Ishikawa (cell line): Measurements from ENCODE around the gene SRXN1.

Source experiments
- CEBPB ChIP-seq: IDR thresholded peaks from 2 replicates; pipeline ENCODE4 v1.6.1; 2012
- CREB1 ChIP-seq: IDR thresholded peaks from 2 replicates; pipeline ENCODE4 v1.6.1; 2012; ENCODE audit warnings: low read depth
- EP300 ChIP-seq: IDR thresholded peaks from 2 replicates; pipeline ENCODE4 v1.6.1; 2012; ENCODE audit warnings: borderline replicate concordance
- FOXM1 ChIP-seq: IDR thresholded peaks from 2 replicates; pipeline ENCODE4 v1.6.1; 2012; ENCODE audit warnings: low read depth, borderline replicate concordance
- NFIC ChIP-seq: IDR thresholded peaks from 2 replicates; pipeline ENCODE4 v1.6.1; 2012
- RAD21 ChIP-seq: IDR thresholded peaks from 2 replicates; pipeline ENCODE4 v1.6.1; 2012; ENCODE audit warnings: low read depth
- TAF1 ChIP-seq: IDR thresholded peaks from 2 replicates; pipeline ENCODE4 v1.6.1; 2012; ENCODE audit warnings: low read depth, mild to moderate bottlenecking
- TEAD4 ChIP-seq: IDR thresholded peaks from 2 replicates; pipeline ENCODE4 v1.6.1; 2012
- YY1 ChIP-seq: IDR thresholded peaks from 2 replicates; pipeline ENCODE4 v1.6.1; 2012; ENCODE audit warnings: low read depth
- ZBTB7A ChIP-seq: IDR thresholded peaks from 2 replicates; pipeline ENCODE4 v1.6.1; 2012; ENCODE audit warnings: low read depth
- TF ChIP-seq, protein P1 (sequence below): IDR thresholded peaks from 2 replicates; pipeline ENCODE4 v1.6.1; 2012
- TF ChIP-seq, protein P2 (sequence below): IDR thresholded peaks from 2 replicates; pipeline ENCODE4 v1.6.1; 2012; ENCODE audit warnings: low read depth, mild to moderate bottlenecking
- TF ChIP-seq, protein P3 (sequence below): IDR thresholded peaks from 2 replicates; pipeline ENCODE4 v1.6.1; 2012

DNA sequence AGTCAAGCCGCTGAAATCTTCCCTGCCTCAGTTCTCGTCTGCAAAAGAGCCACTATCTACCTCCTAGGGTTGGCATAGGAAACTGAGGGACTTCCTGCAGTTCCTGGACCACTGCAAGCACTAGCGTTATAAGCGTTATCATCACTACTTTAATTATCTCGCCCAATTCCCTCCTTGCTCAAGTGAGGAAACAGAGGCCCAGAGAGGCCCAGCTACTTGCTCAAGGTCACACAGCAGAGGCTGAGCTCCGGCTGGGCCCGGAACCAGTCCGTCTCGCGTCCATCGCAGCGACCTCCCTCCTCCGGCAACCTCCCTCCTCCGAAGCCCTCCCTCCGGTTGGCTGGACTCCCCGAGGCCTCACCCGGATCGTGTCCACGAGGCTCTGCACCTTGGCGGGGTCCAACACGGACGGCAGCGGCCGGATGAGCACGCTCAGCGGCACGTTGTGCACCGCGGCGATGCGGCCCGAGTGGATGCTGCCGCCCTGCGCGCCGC, 338 bp downstream of the SRXN1 start:
- TF ChIP-seq TEAD4: no peak
- no peak for TF ChIP-seq CREB1
- TF ChIP-seq, protein P1, sequence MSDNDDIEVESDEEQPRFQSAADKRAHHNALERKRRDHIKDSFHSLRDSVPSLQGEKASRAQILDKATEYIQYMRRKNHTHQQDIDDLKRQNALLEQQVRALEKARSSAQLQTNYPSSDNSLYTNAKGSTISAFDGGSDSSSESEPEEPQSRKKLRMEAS: peak; percentile 82
- TF ChIP-seq TAF1: 0 out of 2 replicates have a peak, but pooled peaks have one; percentile 12
- 0 out of 2 replicates have a peak, but pooled peaks have one; percentile 3 for TF ChIP-seq ZBTB7A
- TF ChIP-seq RAD21: no peak
- TF ChIP-seq FOXM1: no peak
- no peak for TF ChIP-seq YY1
- TF ChIP-seq, protein P2, sequence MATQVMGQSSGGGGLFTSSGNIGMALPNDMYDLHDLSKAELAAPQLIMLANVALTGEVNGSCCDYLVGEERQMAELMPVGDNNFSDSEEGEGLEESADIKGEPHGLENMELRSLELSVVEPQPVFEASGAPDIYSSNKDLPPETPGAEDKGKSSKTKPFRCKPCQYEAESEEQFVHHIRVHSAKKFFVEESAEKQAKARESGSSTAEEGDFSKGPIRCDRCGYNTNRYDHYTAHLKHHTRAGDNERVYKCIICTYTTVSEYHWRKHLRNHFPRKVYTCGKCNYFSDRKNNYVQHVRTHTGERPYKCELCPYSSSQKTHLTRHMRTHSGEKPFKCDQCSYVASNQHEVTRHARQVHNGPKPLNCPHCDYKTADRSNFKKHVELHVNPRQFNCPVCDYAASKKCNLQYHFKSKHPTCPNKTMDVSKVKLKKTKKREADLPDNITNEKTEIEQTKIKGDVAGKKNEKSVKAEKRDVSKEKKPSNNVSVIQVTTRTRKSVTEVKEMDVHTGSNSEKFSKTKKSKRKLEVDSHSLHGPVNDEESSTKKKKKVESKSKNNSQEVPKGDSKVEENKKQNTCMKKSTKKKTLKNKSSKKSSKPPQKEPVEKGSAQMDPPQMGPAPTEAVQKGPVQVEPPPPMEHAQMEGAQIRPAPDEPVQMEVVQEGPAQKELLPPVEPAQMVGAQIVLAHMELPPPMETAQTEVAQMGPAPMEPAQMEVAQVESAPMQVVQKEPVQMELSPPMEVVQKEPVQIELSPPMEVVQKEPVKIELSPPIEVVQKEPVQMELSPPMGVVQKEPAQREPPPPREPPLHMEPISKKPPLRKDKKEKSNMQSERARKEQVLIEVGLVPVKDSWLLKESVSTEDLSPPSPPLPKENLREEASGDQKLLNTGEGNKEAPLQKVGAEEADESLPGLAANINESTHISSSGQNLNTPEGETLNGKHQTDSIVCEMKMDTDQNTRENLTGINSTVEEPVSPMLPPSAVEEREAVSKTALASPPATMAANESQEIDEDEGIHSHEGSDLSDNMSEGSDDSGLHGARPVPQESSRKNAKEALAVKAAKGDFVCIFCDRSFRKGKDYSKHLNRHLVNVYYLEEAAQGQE: no peak
- no peak for TF ChIP-seq EP300
- TF ChIP-seq CEBPB: no peak
- no peak for TF ChIP-seq NFIC
- TF ChIP-seq, protein P3, sequence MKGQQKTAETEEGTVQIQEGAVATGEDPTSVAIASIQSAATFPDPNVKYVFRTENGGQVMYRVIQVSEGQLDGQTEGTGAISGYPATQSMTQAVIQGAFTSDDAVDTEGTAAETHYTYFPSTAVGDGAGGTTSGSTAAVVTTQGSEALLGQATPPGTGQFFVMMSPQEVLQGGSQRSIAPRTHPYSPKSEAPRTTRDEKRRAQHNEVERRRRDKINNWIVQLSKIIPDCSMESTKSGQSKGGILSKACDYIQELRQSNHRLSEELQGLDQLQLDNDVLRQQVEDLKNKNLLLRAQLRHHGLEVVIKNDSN: no peak
